K562 (cell line): ENCODE measurements around the gene FAM78B.

Experiments
- CXXC5 ChIP-seq: fragments of 250-450 bp; sonication (Bioruptor Pico); IDR thresholded peaks from 2 replicates; pipeline ENCODE4 v1.8.0; 2022; ENCODE audit warnings: inconsistent platforms, mild to moderate bottlenecking, moderate library complexity
- ZFP36 ChIP-seq: fragments of 150-350 bp; IDR thresholded peaks from 2 replicates; pipeline ENCODE4 v1.6.1; 2018; ENCODE audit warnings: low read length, low read depth; ENCODE audit not compliant: partially characterized antibody
- ZKSCAN1 ChIP-seq: fragments of 150-350 bp; IDR thresholded peaks from 2 replicates; pipeline ENCODE4 v1.6.1; 2016; ENCODE audit warnings: low read depth, low read length
- ZNF212 ChIP-seq: fragments of 450-650 bp; formaldehyde crosslinking; IDR thresholded peaks from 2 replicates; pipeline ENCODE4 v1.4.0; 2020; ENCODE audit warnings: mild to moderate bottlenecking
- ZNF274 ChIP-seq: IDR thresholded peaks from 2 replicates; pipeline ENCODE4 v1.6.1; 2011; ENCODE audit warnings: low read depth, mild to moderate bottlenecking, low read length, moderate library complexity, borderline replicate concordance

DNA sequence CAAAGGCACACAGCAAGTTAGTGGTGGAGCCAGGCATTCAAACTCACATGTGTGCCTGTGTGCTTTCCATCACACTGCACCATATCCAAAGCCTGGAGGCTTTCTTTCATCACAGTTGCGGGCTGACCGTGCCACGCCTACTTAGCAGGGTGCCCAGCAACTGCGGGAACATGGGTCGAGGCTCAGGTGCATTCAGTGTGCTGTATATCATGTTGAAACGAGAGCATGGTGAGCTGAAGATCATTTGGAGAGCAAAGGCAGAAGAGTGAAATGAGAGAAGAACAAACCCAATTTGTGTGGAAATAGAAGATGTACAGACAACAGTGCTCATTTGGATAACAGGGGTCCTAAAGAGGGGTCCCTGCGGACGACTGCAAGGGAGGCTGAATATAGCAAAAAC, 46.5 kb downstream of the FAM78B start:
- no peak for TF ChIP-seq ZNF212 (CRISPR knock-in tag)
- no peak for TF ChIP-seq CXXC5 (CRISPR knock-in tag)
- no peak for TF ChIP-seq ZNF274
- no peak for TF ChIP-seq ZKSCAN1
- no peak for TF ChIP-seq ZFP36
